Activated CD8-positive, alpha-beta memory T cell treated with anti-CD3 and anti-CD28 coated beads, Interleukin-2, amount 10 ng/mL, durations not matched to agents 7 days and 5 days (primary cell): Measurements from ENCODE around the gene TXNRD2. TPM values are rescaled to one million over a fixed set of nuclear protein-coding genes. Genes with fewer than 3 reads are reported as not detected.
"Not testable (repeated sequence)": the region's sequence is repeated elsewhere in the genome, so short reads cannot be mapped to it uniquely, and the experiment has no call there.

ENCODE experiments used
- ATAC-seq: fragments of 150-1000 bp; cut with Tn5 transposase; one replicate; pipeline ENCODE4 v1.10.0; 2021; ENCODE audit warnings: moderate library complexity
- CTCF ChIA-PET: fragments of 350-600 bp; sonication (Branson Sonifier 250); formaldehyde crosslinking; loops from one replicate; lab custom pipeline; 2021; ENCODE audit warnings: antibody characterized with exemption; lab: Charles Lee
- DNase-seq: peaks from one replicate; pipeline ENCODE4 v3.0.0-alpha.2; 2020
- H3K27ac Mint-ChIP-seq: one replicate; pipeline ENCODE4 v1.8.0; 2021; ENCODE audit warnings: mild to moderate bottlenecking, mixed read lengths
- H3K27me3 Mint-ChIP-seq: one replicate; pipeline ENCODE4 v1.8.0; 2021; ENCODE audit warnings: mixed read lengths
- H3K36me3 Mint-ChIP-seq: one replicate; pipeline ENCODE4 v1.8.0; 2021; ENCODE audit warnings: mild to moderate bottlenecking, mixed read lengths
- H3K4me1 Mint-ChIP-seq: one replicate; pipeline ENCODE4 v1.8.0; 2021; ENCODE audit warnings: mixed read lengths
- H3K4me3 Mint-ChIP-seq: one replicate; pipeline ENCODE4 v1.8.0; 2021; ENCODE audit warnings: mild to moderate bottlenecking, moderate library complexity, mixed read lengths
- H3K9me3 Mint-ChIP-seq: one replicate; pipeline ENCODE4 v1.8.0; 2022; ENCODE audit warnings: low read depth, mixed read lengths
- total RNA-seq, 2 experiments: library from RNA; stranded (reverse); gene quantifications; one replicate each; pipeline ENCODE4 v1.2.3, GENCODE V29; 2021

Gene TXNRD2
- total RNA-seq, 2 experiments from 2014 or later, result 20.5 to 23.1 TPM

DNA sequence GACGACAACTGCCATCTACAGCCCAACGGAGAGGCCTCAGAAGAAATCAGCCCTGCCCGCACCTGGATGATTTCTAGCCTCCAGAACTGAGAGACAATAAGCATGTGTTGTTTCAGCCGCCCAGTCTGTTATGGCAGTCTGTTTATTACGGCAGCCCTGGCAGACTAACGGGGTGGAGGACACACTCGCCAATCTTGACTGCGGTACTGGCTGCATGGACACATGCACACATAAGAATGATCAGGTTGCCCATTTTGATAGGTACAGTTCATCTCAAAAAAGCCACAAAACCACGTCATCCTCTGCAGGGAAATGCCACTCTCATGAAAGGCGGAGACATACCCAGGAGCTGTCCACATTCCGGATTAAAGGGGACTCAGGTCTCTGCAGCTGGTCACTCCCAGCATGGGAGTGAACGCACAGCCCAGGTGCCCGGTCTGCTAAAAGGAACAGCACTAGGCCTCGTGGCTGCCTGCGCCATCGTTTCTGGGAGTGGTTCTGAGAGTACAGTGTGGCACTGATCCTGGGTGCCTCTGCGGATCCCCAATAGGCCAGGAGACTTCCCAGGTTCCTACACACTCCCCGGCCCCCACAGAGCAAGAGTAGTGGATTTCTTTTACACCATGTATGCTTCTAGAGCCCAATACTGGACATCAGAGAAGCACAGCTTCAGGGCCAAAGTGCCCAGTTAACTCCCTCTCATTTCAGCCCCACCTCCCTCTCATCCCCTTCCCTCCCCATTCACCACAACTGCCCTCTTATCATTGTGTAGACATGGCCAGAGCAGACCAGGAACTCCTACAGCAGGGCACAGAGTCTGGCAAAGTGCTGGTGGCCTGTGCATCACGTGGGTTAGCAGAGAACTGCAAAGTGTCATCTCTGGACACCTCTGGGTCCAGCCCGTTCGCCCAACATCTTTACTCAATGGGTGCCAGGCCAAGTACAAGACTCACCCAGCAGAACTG, 11.8 kb downstream of the TXNRD2 start:
- Mint-ChIP-seq H3K4me3 (no peak overlapping the region), H3K36me3 (no peaks in the 10 kb centered on the region), H3K4me1 (no peaks in the 10 kb centered on the region), H3K27me3 (no peaks in the 10 kb centered on the region), H3K27ac (no peak overlapping the region), H3K9me3 (no peaks in the 10 kb centered on the region)
- CTCF ChIA-PET, result no interaction called here
- ATAC-seq (no peak), DNase-seq (no peak)

DNA sequence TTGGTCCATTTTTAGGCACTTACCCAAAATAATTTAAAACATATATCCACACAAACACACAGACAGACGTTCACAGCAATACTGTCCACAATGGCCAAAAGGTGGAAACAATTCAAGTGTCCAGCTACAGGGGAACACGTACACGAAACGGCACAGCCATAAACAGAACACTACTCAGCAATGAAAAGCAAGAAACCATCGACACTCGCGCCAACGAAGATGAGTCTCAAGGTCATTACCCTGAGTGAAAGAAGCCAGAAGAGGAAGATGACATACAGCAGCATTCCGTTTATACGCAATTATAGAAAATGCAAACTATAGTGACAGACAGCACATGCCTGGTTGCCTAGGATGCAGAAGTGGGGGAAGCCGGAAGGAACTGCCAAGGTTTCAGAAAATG, 13.4 kb downstream of the TXNRD2 start:
- no peak for DNase-seq
- H3K4me3 Mint-ChIP-seq, result no peak overlapping the region
- CTCF ChIA-PET, result no interaction called here
- no peaks in the 10 kb centered on the region for H3K9me3 Mint-ChIP-seq
- ATAC-seq, result no peak
- H3K36me3 Mint-ChIP-seq, result no peaks in the 10 kb centered on the region
- H3K4me1 Mint-ChIP-seq, result no peaks in the 10 kb centered on the region
- H3K27ac Mint-ChIP-seq, result no peak overlapping the region
- no peaks in the 10 kb centered on the region for H3K27me3 Mint-ChIP-seq

DNA sequence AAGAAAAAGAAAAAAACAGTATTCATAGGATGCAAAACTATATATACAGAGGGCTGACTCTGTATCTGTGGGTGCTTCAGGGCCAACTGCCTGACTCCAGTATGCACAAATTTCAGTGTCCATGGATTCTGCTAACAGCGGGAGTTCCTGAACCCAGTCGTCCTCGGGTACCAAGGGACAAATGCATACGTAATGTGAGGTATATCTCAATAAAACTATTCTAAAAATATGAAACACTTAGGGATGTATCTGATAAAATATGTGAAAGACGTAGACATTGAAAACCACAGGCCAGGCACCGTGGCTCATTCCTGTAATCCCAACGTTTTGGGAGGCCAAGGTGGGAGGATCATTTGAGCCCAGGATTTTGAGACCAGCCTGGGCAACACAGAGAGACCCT, 13.9 kb downstream of the TXNRD2 start:
- Mint-ChIP-seq H3K27ac (no peak overlapping the region), H3K4me3 (no peak overlapping the region), H3K4me1 (no peaks in the 10 kb centered on the region), H3K9me3 (no peaks in the 10 kb centered on the region), H3K27me3 (no peaks in the 10 kb centered on the region), H3K36me3 (no peaks in the 10 kb centered on the region)
- CTCF ChIA-PET, result no interaction called here
- DNase-seq, result no peak
- ATAC-seq, result no peak

DNA sequence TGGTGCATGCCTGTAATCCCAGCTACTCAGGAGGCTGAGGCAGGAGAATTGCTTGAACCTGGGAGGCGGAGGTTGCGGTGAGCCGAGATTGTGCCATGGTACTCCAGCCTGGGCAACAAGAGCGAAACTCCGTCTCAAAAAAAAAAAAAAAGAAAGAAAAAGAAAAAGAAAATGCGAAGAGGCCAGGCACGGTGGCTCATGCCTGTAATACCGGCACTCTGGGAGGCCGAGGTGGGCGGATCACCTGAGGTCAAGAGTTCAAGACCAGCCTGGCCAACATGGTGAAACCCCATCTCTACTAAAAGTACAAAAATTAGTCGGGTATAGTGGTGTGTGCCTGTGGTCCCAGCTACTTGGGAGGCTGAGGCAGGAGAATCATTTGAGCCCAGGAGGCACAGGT, 15.6 kb downstream of the TXNRD2 start:
- H3K9me3 Mint-ChIP-seq, H3K27ac Mint-ChIP-seq, DNase-seq, H3K4me1 Mint-ChIP-seq, H3K36me3 Mint-ChIP-seq, H3K4me3 Mint-ChIP-seq, H3K27me3 Mint-ChIP-seq, ATAC-seq: not testable (repeated sequence)
- CTCF ChIA-PET, result interaction anchor here (0.7 kb wide), 1 partner anchor 16 kb away, joined by 3 read pairs; no protein-coding TSS in a partner anchor

DNA sequence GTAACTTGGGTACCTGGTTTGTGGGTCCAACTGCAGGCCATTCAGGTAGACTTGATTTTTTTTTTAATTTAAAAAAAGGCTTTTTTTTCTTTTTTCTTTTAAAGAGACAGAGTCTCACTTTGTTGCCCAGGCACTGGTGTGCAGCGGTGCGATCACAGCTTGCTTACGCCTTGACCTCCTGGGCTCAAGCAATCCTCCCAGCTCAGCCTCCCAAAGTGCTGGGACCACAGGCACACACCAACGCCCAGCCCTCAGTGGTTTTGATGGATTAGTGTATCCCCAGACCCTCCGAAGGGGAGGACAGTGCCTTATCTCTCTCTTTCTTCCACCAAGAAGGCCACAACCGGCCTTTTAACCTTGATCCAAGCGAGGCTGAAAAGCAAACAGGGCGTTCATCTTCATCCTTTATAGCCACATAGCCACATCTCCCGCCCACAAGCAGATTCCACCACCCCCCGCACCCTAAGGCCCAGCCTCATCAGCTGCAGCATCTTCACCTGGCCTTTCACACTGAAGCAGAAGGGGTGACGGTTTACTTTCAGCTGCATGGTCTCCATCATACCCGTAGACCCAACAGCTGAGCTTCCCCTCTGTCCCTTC, 17.6 kb downstream of the TXNRD2 start:
- Mint-ChIP-seq H3K4me1 (no peaks in the 10 kb centered on the region), H3K36me3 (no peaks in the 10 kb centered on the region), H3K4me3 (no peak overlapping the region), H3K27ac (no peak overlapping the region), H3K27me3 (no peaks in the 10 kb centered on the region), H3K9me3 (no peaks in the 10 kb centered on the region)
- ATAC-seq (no peak), DNase-seq (no peak)
- CTCF ChIA-PET, result interaction anchor here (1.0 kb wide), 1 partner anchor 14 kb away, joined by 4 read pairs; no protein-coding TSS in a partner anchor

DNA sequence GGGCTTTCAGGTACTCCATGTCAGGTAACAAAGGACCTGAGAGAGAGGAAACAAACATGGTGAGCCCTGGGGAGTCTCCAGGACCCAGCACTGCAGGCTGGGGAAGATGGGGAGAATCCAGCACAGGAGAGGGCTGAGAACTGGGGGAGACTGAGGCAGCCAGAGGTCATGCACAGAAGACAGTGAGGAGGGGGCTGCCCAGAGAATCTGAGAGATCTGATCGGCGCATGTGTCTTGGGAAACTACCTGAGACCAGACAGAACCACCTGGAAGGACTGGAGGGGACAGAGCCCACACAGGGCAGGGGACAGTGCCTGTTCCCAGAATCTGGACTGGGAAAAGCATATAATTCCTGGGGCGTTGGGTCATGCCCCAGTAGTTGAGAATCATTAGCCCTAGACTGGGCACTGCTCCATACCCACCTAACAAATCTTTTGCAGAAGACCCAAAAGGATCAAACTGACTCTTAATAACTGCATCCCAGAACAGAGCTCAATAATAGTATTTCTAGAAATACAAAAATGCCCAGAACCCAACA, 20.0 kb downstream of the TXNRD2 start:
- no peak for DNase-seq
- no peaks in the 10 kb centered on the region for H3K9me3 Mint-ChIP-seq
- H3K27me3 Mint-ChIP-seq, result no peaks in the 10 kb centered on the region
- no peaks in the 10 kb centered on the region for H3K4me1 Mint-ChIP-seq
- H3K4me3 Mint-ChIP-seq, result no peak overlapping the region
- CTCF ChIA-PET, result interaction anchor here (1.3 to 2.2 kb wide), 2 partner anchors 11 to 191 kb away, joined by 4 to 6 read pairs; no protein-coding TSS in a partner anchor
- no peak overlapping the region for H3K27ac Mint-ChIP-seq
- ATAC-seq, result no peak
- no peaks in the 10 kb centered on the region for H3K36me3 Mint-ChIP-seq

DNA sequence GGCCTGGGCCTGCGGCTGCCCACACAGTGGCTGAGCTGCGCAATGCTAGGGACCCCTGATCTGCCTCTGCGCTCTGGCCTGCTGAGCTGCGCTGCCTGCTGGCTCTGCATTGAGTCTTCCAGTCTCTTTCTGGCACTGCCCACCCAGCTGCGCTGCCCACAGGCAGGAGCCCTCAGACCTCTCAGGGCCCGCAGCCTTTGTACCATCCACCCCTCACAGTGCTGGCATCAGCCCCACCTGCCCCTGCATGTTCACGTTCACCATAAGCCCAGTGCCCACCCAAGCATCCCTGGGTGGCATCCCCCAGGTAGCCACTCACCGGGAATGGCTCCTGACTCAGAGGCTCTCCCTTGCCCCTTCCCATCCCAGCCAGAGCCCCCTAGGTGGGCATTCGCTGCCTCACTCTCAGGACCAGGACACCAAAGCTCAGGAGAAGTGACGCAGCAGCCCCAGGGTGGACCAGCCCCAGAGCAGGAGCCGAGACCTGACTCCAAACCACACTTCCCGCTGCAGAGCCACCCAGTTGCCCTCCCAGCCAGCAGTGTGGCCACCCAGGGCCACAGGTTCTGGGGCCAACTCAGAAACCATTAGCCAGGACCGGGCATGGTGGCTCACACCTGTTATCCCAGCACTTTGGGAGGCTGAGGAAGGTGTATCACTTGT, 21.8 kb downstream of the TXNRD2 start:
- H3K4me3 Mint-ChIP-seq, result no peak overlapping the region
- DNase-seq (no peak), ATAC-seq (no peak)
- CTCF ChIA-PET, result interaction anchor here (0.8 kb wide), 1 partner anchor 189 kb away, joined by 3 read pairs; no protein-coding TSS in a partner anchor
- H3K36me3 Mint-ChIP-seq, result peaks cover under 1% of the 10 kb centered on the region
- H3K4me1 Mint-ChIP-seq, result no peaks in the 10 kb centered on the region
- H3K27me3 Mint-ChIP-seq, result no peaks in the 10 kb centered on the region
- no peak overlapping the region for H3K27ac Mint-ChIP-seq
- no peaks in the 10 kb centered on the region for H3K9me3 Mint-ChIP-seq

DNA sequence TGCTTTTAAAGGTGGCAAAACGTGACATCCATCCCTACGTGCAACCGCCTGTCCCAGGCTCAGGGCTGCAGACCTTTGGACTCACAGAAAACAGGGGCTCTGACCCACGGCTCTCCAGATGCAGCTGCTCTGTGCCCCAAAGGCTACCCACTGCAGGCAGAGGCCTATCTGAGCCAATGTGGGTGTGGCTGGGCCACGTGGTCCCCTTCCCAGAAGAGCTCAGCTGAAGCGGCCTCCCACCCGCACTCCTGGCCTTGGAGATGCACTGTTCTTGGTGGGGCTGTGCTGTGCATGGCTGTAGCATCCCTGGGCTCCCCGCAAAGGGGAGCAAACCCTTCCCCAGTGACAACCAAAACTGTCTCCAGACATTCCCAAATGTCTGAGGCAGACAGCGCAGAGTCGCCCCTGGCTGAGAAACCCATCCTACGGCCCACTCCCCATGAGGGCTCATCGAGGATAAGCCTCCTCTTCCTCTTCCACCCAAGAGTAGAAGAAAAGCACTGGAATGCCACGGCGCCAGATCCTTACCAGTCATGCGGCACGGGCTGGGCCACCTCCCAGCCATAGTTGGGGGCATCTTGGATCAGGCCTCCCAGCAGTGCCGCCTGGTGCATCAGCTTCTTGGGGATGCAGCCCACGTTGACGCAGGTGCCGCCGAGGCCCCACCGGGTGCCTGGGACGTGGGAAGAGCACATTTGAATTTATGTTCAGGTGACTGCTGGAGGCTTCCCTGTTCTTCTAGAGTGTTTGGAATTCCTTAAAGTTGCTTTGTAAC, 23.1 kb downstream of the TXNRD2 start:
- H3K27me3 Mint-ChIP-seq, result no peaks in the 10 kb centered on the region
- no peaks in the 10 kb centered on the region for H3K4me1 Mint-ChIP-seq
- peaks cover 12% of the 10 kb centered on the region for H3K36me3 Mint-ChIP-seq
- no peak overlapping the region for H3K27ac Mint-ChIP-seq
- no peak overlapping the region for H3K4me3 Mint-ChIP-seq
- CTCF ChIA-PET, result interaction anchor here (0.8 to 1.2 kb wide), 2 partner anchors 35 to 188 kb away, joined by 3 read pairs; no protein-coding TSS in a partner anchor
- DNase-seq (no peak), ATAC-seq (no peak)
- no peaks in the 10 kb centered on the region for H3K9me3 Mint-ChIP-seq

DNA sequence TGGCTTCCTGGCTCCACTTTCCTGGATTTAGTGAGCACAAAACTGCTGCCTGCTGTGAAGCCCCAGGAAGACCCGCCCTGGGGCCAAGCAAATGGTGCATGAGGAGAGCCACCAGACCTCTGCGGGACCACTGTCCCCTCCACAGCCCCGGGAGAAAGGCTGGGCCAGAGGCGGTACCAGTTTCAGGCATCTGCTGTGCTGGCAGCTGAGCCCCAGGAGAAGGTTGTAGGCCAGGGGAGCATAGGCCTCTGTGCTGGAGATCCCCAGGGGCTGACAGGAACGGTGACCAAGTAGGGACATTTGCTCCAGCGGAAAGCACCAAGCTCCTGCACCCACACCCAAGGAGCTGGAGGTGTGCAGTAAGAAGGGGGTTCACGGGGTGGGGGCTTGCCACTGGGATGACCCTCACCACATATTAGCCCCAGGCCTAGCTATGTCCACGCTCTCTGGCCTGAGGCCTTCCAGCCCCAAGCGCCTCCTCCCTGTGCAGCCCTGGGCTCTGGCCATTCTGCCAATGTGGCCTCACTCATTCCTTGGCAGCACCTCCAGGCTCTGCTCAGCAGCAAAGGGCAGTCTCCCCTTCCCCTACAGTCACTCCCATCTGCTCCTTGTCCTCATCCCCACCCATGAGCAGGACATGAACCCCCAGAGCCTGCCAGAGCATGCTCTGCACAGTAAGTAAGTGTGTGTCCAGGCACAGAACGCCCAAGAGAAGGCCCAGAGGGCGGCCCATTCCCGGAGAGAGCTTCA, 24.1 kb downstream of the TXNRD2 start:
- Mint-ChIP-seq H3K9me3 (no peaks in the 10 kb centered on the region), H3K27me3 (no peaks in the 10 kb centered on the region), H3K36me3 (peaks cover 13% of the 10 kb centered on the region), H3K4me1 (no peaks in the 10 kb centered on the region), H3K4me3 (no peak overlapping the region), H3K27ac (no peak overlapping the region)
- CTCF ChIA-PET, result interaction anchor here (0.9 to 1.2 kb wide), 2 partner anchors 36 to 187 kb away, joined by 3 to 4 read pairs; no protein-coding TSS in a partner anchor
- ATAC-seq (no peak), DNase-seq (no peak)

DNA sequence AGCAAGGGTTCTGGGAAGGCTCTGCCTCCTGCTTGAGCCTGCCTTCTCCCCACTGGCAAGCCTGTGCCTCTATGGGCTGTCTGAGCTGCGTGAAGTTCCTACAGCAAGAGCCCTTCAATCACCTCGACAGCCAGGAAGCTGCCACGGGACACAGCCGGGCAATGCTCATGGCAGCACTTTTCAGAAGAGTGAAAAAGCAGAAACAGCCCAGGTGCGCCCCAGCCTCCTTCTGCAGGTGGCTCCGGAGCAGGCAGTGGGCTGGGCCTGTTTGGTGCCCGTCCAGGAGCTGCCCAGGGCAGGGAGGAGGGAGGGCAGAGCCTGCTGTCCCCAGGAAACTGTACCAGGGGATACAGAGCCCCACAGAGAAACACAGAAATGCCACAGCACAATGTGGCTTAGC, 24.7 kb downstream of the TXNRD2 start:
- no peaks in the 10 kb centered on the region for H3K4me1 Mint-ChIP-seq
- peaks cover 13% of the 10 kb centered on the region for H3K36me3 Mint-ChIP-seq
- H3K9me3 Mint-ChIP-seq, result no peaks in the 10 kb centered on the region
- no peak overlapping the region for H3K27ac Mint-ChIP-seq
- DNase-seq, result no peak
- H3K27me3 Mint-ChIP-seq, result no peaks in the 10 kb centered on the region
- CTCF ChIA-PET, result interaction anchor here (0.9 kb wide), 1 partner anchor 187 kb away, joined by 4 read pairs; no protein-coding TSS in a partner anchor
- no peak for ATAC-seq
- H3K4me3 Mint-ChIP-seq, result no peak overlapping the region

DNA sequence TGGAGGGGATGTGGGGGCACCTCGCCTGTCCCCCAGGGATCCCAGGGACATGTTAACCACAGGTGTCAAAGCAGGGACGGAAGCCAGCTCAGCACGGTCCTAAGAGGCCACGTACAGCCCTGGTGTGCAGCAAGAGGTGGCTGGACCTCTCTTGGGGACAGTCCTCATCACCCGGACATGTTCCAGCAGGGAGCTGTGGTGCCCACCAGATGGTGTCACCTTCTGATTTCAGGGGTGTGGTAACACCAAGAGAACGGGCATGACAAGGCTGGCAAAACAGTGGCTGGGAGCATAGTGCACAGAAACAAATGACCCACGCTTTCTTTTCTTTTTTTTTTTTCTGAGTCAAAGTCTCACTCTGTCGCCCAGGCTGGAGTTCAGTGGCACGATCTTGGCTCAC, 25.6 kb downstream of the TXNRD2 start:
- Mint-ChIP-seq H3K9me3 (no peaks in the 10 kb centered on the region), H3K27ac (no peak overlapping the region), H3K27me3 (no peaks in the 10 kb centered on the region), H3K4me1 (no peaks in the 10 kb centered on the region), H3K4me3 (no peak overlapping the region), H3K36me3 (peaks cover 13% of the 10 kb centered on the region)
- DNase-seq, result no peak
- no peak for ATAC-seq
- CTCF ChIA-PET, result interaction anchor here (0.8 to 2.2 kb wide), 2 partner anchors 35 to 186 kb away, joined by 3 to 7 read pairs; no protein-coding TSS in a partner anchor
